Measurements from ENCODE around the gene FAM98B. TPM values are rescaled to one million over a fixed set of nuclear protein-coding genes. Genes with fewer than 3 reads are reported as not detected.

FAM98B gene
- total RNA-seq, 2 experiments from 2014 or later = 8.5 to 29.1 TPM

GRCh38 chr15:38438031-38438986 lies 15.6 kb upstream of the FAM98B start:
- peaks cover 3% of the 10 kb centered on the region for H3K4me1 ChIP-seq (ENCODE audit: insufficient read depth, low read length, poor library complexity, severe bottlenecking)
- no peaks in the 10 kb centered on the region for H3K79me2 ChIP-seq (ENCODE audit: insufficient read depth, low read depth, low read length)
- DNase-seq (ENCODE audit: low spot score) = no peak
- ChIA-PET CTCF (ENCODE audit: unreplicated experiment) (interaction anchor here (0.9 kb wide), 1 partner anchor 261 kb away, joined by 3 read pairs; no protein-coding TSS in a partner anchor), POLR2A (interaction anchor here (0.7 kb wide), 1 partner anchor 102 kb away, joined by 4 read pairs; no protein-coding TSS in a partner anchor)
- H3K4me3 ChIP-seq (ENCODE audit: low read depth, low read length, poor library complexity, severe bottlenecking) = no peak overlapping the region
- BruUV-seq (replicated peaks) = no TSS peak
- H4K20me1 ChIP-seq (ENCODE audit: insufficient read depth, low read length) = no peaks in the 10 kb centered on the region
- TF ChIP-seq EZH2phosphoT487 (IDR thresholded peaks at IDR 0.05; ENCODE audit: borderline replicate concordance, low read depth, low read length) (no peak), CTCF (conservative IDR thresholded peaks at IDR 0.05; ENCODE audit: low read length) (no peak)
- no peaks in the 10 kb centered on the region for H3K9me3 ChIP-seq (ENCODE audit: low read length)
- H3K9me2 ChIP-seq (ENCODE audit: insufficient read depth, low read length) = no peaks in the 10 kb centered on the region
- no peak overlapping the region for H3K4me2 ChIP-seq (ENCODE audit: low read length)
- no peak overlapping the region for H2AFZ ChIP-seq (ENCODE audit: low read length)
- intact Hi-C loops (cut with micrococcal nuclease; ENCODE audit: unreplicated experiment) = no loop called here
- H3K27ac ChIP-seq (ENCODE audit: low read depth, low read length, poor library complexity, severe bottlenecking) = no peak overlapping the region
- H3K36me3 ChIP-seq (ENCODE audit: insufficient read depth, low read length) = no peaks in the 10 kb centered on the region

GRCh38 chr15:38440353-38441129 lies 13.4 kb upstream of the FAM98B start:
- H3K36me3 ChIP-seq (ENCODE audit: insufficient read depth, low read length) = no peaks in the 10 kb centered on the region
- ChIA-PET POLR2A (interaction anchor here (0.6 to 1.3 kb wide), 5 partner anchors 24 to 264 kb away, joined by 3 to 6 read pairs (median 4); no protein-coding TSS in a partner anchor), CTCF (ENCODE audit: unreplicated experiment) (interaction anchor here (0.6 to 2.3 kb wide), 14 partner anchors 13 to 450 kb away, joined by 3 to 26 read pairs (median 4); partner anchors contain the start of gene FAM98B)
- peak overlapping the region; percentile 30; the same call in 1 of the 2 replicates for H2AFZ ChIP-seq (ENCODE audit: low read length)
- H3K4me1 ChIP-seq (ENCODE audit: insufficient read depth, low read length, poor library complexity, severe bottlenecking) = peaks cover 3% of the 10 kb centered on the region
- intact Hi-C loops (cut with micrococcal nuclease; ENCODE audit: unreplicated experiment) = loop anchor here (1.0 to 2.0 kb wide), 3 partner anchors 124 to 259 kb away; partner anchors contain the start of gene RASGRP1
- DNase-seq (ENCODE audit: low spot score) = peak; percentile 70
- no peaks in the 10 kb centered on the region for H3K9me2 ChIP-seq (ENCODE audit: insufficient read depth, low read length)
- TF ChIP-seq CTCF (conservative IDR thresholded peaks at IDR 0.05; ENCODE audit: low read length) (peak; percentile 98), EZH2phosphoT487 (IDR thresholded peaks at IDR 0.05; ENCODE audit: borderline replicate concordance, low read depth, low read length) (no peak)
- BruUV-seq (replicated peaks) = no TSS peak
- peak overlapping the region; percentile 5; the same call in 1 of the 2 replicates for H3K4me2 ChIP-seq (ENCODE audit: low read length)
- no peak overlapping the region for H3K27ac ChIP-seq (ENCODE audit: low read depth, low read length, poor library complexity, severe bottlenecking)
- no peak overlapping the region for H3K4me3 ChIP-seq (ENCODE audit: low read depth, low read length, poor library complexity, severe bottlenecking)
- no peaks in the 10 kb centered on the region for H3K79me2 ChIP-seq (ENCODE audit: insufficient read depth, low read depth, low read length)
- H4K20me1 ChIP-seq (ENCODE audit: insufficient read depth, low read length) = no peaks in the 10 kb centered on the region
- H3K9me3 ChIP-seq (ENCODE audit: low read length) = no peaks in the 10 kb centered on the region

All from OCI-LY7 (cell line).